Osteoblast (primary cell): ENCODE measurements around the gene B4GALNT3. TPM values are rescaled to one million over a fixed set of nuclear protein-coding genes. Genes with fewer than 3 reads are reported as not detected.
A peak's percentile ranks its signal among the peaks of the same experiment; 100 is the strongest.

Source experiments
- DNase-seq: peaks from one replicate; pipeline ENCODE4 v3.0.0; 2011; ENCODE audit warnings: low spot score, mixed read lengths; ENCODE audit not compliant: insufficient read length; ENCODE audit errors: missing footprints
- H2AFZ ChIP-seq: 2 replicates; pipeline ENCODE4 v1.6.0; 2011; ENCODE audit warnings: mild to moderate bottlenecking, low read length
- H3K27ac ChIP-seq: 2 replicates; pipeline ENCODE4 v1.5.1; 2011; ENCODE audit warnings: mild to moderate bottlenecking, low read depth, low read length, moderate library complexity
- H3K27me3 ChIP-seq: 2 replicates; pipeline ENCODE4 v1.6.0; 2012; ENCODE audit warnings: mild to moderate bottlenecking, control low read depth, inconsistent platforms, low read length, moderate library complexity; ENCODE audit not compliant: insufficient read depth
- H3K36me3 ChIP-seq: 2 replicates; pipeline ENCODE4 v1.5.1; 2011; ENCODE audit warnings: mild to moderate bottlenecking, low read length, control low read depth, moderate library complexity; ENCODE audit not compliant: insufficient read depth
- H3K4me1 ChIP-seq: 2 replicates; pipeline ENCODE4 v1.5.1; 2011; ENCODE audit warnings: mild to moderate bottlenecking, low read length, control low read depth, moderate library complexity; ENCODE audit not compliant: insufficient read depth
- H3K4me2 ChIP-seq: 2 replicates; pipeline ENCODE4 v1.6.0; 2011; ENCODE audit warnings: mild to moderate bottlenecking, low read length; ENCODE audit not compliant: insufficient read depth
- H3K4me3 ChIP-seq: fragments of 200-600 bp; sonication (generic); 3 replicates; pipeline ENCODE4 v1.5.1; 2012; ENCODE audit warnings: mild to moderate bottlenecking, low read length, inconsistent platforms; ENCODE audit not compliant: insufficient read depth
- H3K79me2 ChIP-seq: 2 replicates; pipeline ENCODE4 v1.6.0; 2012; ENCODE audit warnings: mild to moderate bottlenecking, low read length, control low read depth, inconsistent platforms; ENCODE audit not compliant: insufficient read depth
- H3K9me3 ChIP-seq: 2 replicates; pipeline ENCODE4 v1.5.1; 2011; ENCODE audit warnings: low read depth, low read length, control low read depth
- H4K20me1 ChIP-seq: 2 replicates; pipeline ENCODE4 v1.6.0; 2012; ENCODE audit warnings: mild to moderate bottlenecking, low read length, control low read depth; ENCODE audit not compliant: insufficient read depth
- total RNA-seq: library from RNA; depleted of rRNA; stranded (reverse); fragments of >200 nt; gene quantifications from 2 replicates; pipeline ENCODE4 v1.2.3, GENCODE V29; 2012
- TF ChIP-seq, protein P1 (sequence below): IDR thresholded peaks from 2 replicates; pipeline ENCODE4 v1.5.1; 2011; ENCODE audit warnings: mild to moderate bottlenecking, low read depth, low read length, moderate library complexity; ENCODE audit errors: extremely low read depth

Gene B4GALNT3
- total RNA-seq, 1 donor = 0.36 TPM

DNA sequence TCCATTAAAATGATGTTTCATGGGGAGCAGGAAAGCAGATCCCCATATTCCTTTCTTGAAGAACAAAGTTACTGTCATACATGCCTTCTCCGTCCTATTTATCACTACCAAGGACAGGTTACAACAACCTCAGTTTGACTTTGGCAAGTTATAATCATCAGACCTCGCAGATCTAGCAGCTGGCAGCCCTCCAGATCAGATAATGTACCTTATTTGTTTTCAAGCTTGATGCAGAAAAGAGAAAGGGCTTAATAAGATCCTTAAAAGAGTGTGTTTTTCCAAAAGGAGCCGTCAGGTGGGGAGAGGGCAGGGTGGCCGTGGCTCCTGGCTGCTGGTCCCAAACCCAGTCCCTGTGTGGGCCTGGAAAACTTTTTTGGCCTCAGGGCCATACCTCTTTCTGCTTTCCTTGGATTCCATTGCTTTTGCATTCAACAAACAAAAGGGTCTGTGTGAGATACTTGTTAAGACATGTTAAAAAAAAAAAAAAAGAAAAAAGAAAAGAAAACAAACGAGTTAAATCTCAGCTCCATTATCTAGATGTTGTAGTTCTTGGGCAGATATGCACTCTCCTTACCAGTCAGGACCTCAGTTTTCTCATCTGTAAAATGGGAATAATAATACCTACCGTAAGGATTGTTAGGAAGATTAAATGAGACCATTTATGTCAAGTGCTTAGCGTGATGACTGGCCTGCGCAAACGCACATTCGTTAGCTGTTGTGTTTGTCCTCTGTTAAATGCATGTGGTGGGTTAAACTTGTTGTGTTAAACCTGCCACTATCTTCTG, 64.6 kb downstream of the B4GALNT3 start:
- TF ChIP-seq, protein P1, sequence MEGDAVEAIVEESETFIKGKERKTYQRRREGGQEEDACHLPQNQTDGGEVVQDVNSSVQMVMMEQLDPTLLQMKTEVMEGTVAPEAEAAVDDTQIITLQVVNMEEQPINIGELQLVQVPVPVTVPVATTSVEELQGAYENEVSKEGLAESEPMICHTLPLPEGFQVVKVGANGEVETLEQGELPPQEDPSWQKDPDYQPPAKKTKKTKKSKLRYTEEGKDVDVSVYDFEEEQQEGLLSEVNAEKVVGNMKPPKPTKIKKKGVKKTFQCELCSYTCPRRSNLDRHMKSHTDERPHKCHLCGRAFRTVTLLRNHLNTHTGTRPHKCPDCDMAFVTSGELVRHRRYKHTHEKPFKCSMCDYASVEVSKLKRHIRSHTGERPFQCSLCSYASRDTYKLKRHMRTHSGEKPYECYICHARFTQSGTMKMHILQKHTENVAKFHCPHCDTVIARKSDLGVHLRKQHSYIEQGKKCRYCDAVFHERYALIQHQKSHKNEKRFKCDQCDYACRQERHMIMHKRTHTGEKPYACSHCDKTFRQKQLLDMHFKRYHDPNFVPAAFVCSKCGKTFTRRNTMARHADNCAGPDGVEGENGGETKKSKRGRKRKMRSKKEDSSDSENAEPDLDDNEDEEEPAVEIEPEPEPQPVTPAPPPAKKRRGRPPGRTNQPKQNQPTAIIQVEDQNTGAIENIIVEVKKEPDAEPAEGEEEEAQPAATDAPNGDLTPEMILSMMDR = no peak
- DNase-seq = peak; percentile 14
- no peaks in the 10 kb centered on the region for H3K36me3 ChIP-seq
- no peak overlapping the region for H3K4me3 ChIP-seq
- H3K79me2 ChIP-seq = no peaks in the 10 kb centered on the region
- H3K4me2 ChIP-seq = no peak overlapping the region
- H3K27me3 ChIP-seq = peaks cover 21% of the 10 kb centered on the region
- H4K20me1 ChIP-seq = no peaks in the 10 kb centered on the region
- H3K27ac ChIP-seq = no peak overlapping the region
- H2AFZ ChIP-seq = no peak overlapping the region
- no peaks in the 10 kb centered on the region for H3K9me3 ChIP-seq
- no peaks in the 10 kb centered on the region for H3K4me1 ChIP-seq

DNA sequence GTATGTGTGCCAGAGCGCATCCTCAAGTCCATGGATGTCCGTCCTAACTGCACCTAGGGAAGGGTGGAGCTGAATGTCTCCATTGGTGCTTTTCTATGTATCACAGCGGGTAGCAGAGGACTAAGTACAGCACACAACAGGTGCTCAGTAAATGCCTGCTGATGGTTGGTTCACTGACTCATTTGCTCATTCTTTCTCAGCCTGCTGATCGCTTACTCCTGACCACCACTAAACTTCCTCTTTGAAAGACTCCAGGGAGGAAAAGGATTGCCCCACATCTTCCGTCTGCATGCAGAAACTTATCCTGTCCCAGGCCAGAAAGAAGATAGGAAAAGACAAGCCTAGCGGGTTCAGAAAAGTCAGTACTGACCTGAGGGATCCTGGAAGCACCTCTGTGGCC, 66.3 kb downstream of the B4GALNT3 start:
- TF ChIP-seq, protein P1 = no peak
- no peaks in the 10 kb centered on the region for H3K79me2 ChIP-seq
- peak; percentile 41 for DNase-seq
- H3K4me3 ChIP-seq = no peak overlapping the region
- no peak overlapping the region for H2AFZ ChIP-seq
- H3K4me1 ChIP-seq = no peaks in the 10 kb centered on the region
- no peak overlapping the region for H3K27ac ChIP-seq
- H3K27me3 ChIP-seq = peaks cover 3% of the 10 kb centered on the region
- no peaks in the 10 kb centered on the region for H3K36me3 ChIP-seq
- no peak overlapping the region for H3K4me2 ChIP-seq
- no peaks in the 10 kb centered on the region for H4K20me1 ChIP-seq
- H3K9me3 ChIP-seq = no peaks in the 10 kb centered on the region

DNA sequence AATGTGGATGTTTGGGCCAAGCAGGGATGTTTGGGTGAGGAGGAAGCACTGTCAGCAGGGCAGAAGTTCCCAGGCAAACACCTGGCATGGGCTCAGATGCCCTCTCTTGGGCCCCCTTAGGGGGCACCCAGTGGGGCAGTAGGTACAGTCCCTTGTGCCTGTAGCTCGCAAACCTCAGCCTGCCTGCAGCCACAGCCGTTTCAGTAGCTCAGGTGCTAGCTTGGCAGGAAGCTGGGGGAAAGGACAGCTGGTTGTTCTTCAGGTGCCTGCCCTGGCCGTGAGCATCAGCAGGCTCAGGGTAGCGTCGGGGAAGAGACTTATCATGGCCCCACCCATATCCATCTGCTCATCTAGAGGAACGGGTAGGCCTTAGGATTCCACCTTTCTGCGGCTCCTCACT, 67.5 kb downstream of the B4GALNT3 start:
- Histone ChIP-seq H3K4me1 (peaks cover 4% of the 10 kb centered on the region), H4K20me1 (no peaks in the 10 kb centered on the region)

DNA sequence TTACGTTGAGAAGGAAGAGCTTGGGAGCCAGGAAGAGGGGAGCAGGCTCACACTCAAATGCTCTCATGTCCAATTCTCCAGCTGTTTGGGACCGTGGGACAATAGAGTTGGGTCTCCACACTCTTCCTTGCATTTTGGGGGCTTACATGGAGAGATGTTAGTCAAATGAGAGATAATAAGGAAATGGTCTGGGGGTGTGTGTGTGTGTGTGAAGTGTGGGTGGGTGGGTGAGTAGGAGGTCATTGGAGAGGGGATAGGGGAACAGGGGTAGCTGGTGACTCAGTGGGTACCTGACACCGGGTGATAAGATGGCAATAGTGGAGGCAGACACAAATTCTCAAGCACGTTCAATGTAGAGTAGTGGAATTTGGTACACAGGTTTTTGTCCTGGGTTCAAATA, 68.0 kb downstream of the B4GALNT3 start:
- no peak overlapping the region for H3K4me3 ChIP-seq
- peaks cover 9% of the 10 kb centered on the region for H3K4me1 ChIP-seq
- TF ChIP-seq, protein P1 = no peak
- no peak overlapping the region for H3K27ac ChIP-seq
- peak; percentile 18 for DNase-seq
- no peaks in the 10 kb centered on the region for H3K36me3 ChIP-seq
- H3K27me3 ChIP-seq = peaks cover 3% of the 10 kb centered on the region
- H3K4me2 ChIP-seq = no peak overlapping the region
- H4K20me1 ChIP-seq = no peaks in the 10 kb centered on the region
- no peaks in the 10 kb centered on the region for H3K9me3 ChIP-seq
- no peaks in the 10 kb centered on the region for H3K79me2 ChIP-seq
- H2AFZ ChIP-seq = no peak overlapping the region

More for the DNA sequence above, 67.5 kb downstream of the B4GALNT3 start:
- Histone ChIP-seq H2AFZ (no peak overlapping the region), H3K9me3 (no peaks in the 10 kb centered on the region), H3K27me3 (peaks cover 3% of the 10 kb centered on the region), H3K36me3 (no peaks in the 10 kb centered on the region), H3K4me3 (no peak overlapping the region), H3K4me2 (no peak overlapping the region), H3K27ac (no peak overlapping the region), H3K79me2 (no peaks in the 10 kb centered on the region)
- DNase-seq = peak; percentile 14
- TF ChIP-seq, protein P1 = no peak
